HCT116 (cell line): ENCODE data around the gene GPR61. TPM values are rescaled to one million over a fixed set of nuclear protein-coding genes. Genes with fewer than 3 reads are reported as not detected.

Source experiments
- ATAC-seq: fragments of 200-7000 bp; cut with Tn5 transposase; 2 replicates; pipeline ENCODE4 v1.9.1; 2020; ENCODE audit warnings: mild to moderate bottlenecking, moderate library complexity
- BruUV-seq: library from RNA; stranded (reverse); fragments of 400-500 nt; replicated peaks from 2 replicates; lab custom pipeline; 2021; lab: Mats Ljungman, UMichigan
- CTCF ChIA-PET: fragments of 300-600 bp; sonication (Branson Sonifier 250); formaldehyde crosslinking; loops from one replicate; lab custom pipeline; 2021; ENCODE audit warnings: antibody characterized with exemption; lab: Charles Lee
- POLR2A ChIA-PET: fragments of 300-600, 350-600 bp; sonication (Branson Sonifier 250); formaldehyde crosslinking; loops from one replicate; lab custom pipeline; 2021; ENCODE audit warnings: antibody characterized with exemption; lab: Charles Lee
- RAD21 ChIA-PET, 2 experiments: fragments of 300-600 bp; sonication (Branson Sonifier 250); formaldehyde crosslinking; loops; one replicate each; lab custom pipeline; 2023; ENCODE audit warnings: low total read pairs in 2 of 2; ENCODE audit not compliant: uncharacterized antibody in 2 of 2, unreplicated experiment in 2 of 2, low non-redundant PET in 1 of 2; lab: Charles Lee
- DNase-seq: peaks from one replicate; pipeline ENCODE4 v3.0.0-alpha.2; 2010; ENCODE audit warnings: low read depth, low spot score
- H2AFZ ChIP-seq: fragments of 200-600 bp; shearing (Covaris generic), sonication (generic); 2 replicates; pipeline ENCODE4 v1.6.1; 2017; ENCODE audit warnings: low read depth, mixed run types, mixed read lengths, antibody characterized with exemption, low read length; ENCODE audit not compliant: poor library complexity, severe bottlenecking
- H3K27ac ChIP-seq: 2 replicates; pipeline ENCODE4 v1.5.1; 2012; ENCODE audit warnings: low read depth, low read length
- H3K27me3 ChIP-seq: fragments of 200-600 bp; sonication (generic); 2 replicates; pipeline ENCODE4 v1.6.1; 2016; ENCODE audit warnings: mixed run types, low read length, mixed read lengths; ENCODE audit not compliant: insufficient read depth
- H3K36me3 ChIP-seq, 2 experiments: fragments of 200-500 bp in 1 of 2; fragments of 200-600 bp in 1 of 2; sonication (Bioruptor generic) in 1 of 2; sonication (generic) in 1 of 2; 2 replicates each; pipeline versions ENCODE4 v1.5.1 to v1.6.1; 2014 to 2016; ENCODE audit warnings: low read length in 2 of 2, inconsistent platforms in 1 of 2, mixed read lengths in 1 of 2, mixed run types in 1 of 2; ENCODE audit not compliant: insufficient read depth in 2 of 2, control insufficient read depth in 1 of 2
- H3K4me1 ChIP-seq, 2 experiments: fragments of 200-600 bp in 1 of 2; sonication (generic) in 1 of 2; 2 replicates each; pipeline versions ENCODE4 v1.5.1 to v1.6.1; 2012 to 2017; ENCODE audit warnings: low read length in 2 of 2, inconsistent platforms in 1 of 2, mild to moderate bottlenecking in 1 of 2, mixed read lengths in 1 of 2, mixed run types in 1 of 2, moderate library complexity in 1 of 2; ENCODE audit not compliant: insufficient read depth in 2 of 2, control insufficient read depth in 1 of 2
- H3K4me2 ChIP-seq: fragments of 200-600 bp; sonication (generic); 2 replicates; pipeline ENCODE4 v1.6.1; 2017; ENCODE audit warnings: mixed run types, low read length, mixed read lengths
- H3K4me3 ChIP-seq, 2 experiments: fragments of 200-600 bp in 1 of 2; sonication (generic) in 1 of 2; replicated peaks in 1 of 2; 2 replicates each; pipeline ENCODE4 v1.5.1; 2011 to 2016; ENCODE audit warnings: low read length in 2 of 2, control low read depth in 1 of 2, low read depth in 1 of 2, mild to moderate bottlenecking in 1 of 2, mixed read lengths in 1 of 2, mixed run types in 1 of 2
- H3K79me2 ChIP-seq: fragments of 200-600 bp; sonication (generic); 2 replicates; pipeline ENCODE4 v1.6.1; 2017; ENCODE audit warnings: mild to moderate bottlenecking, mixed run types, low read length, moderate library complexity, mixed read lengths; ENCODE audit not compliant: insufficient read depth
- H3K9ac ChIP-seq: fragments of 200-600 bp; sonication (generic); 2 replicates; pipeline ENCODE4 v1.6.1; 2016; ENCODE audit warnings: low read length, mixed read lengths
- H3K9me2 ChIP-seq: fragments of 200-600 bp; sonication (generic), shearing (Covaris generic); 2 replicates; pipeline ENCODE4 v1.6.1; 2017; ENCODE audit warnings: mixed run types, mild to moderate bottlenecking, moderate library complexity; ENCODE audit not compliant: insufficient read depth
- H3K9me3 ChIP-seq, 2 experiments: fragments of 200-500 bp in 1 of 2; fragments of 200-600 bp in 1 of 2; sonication (Bioruptor generic) in 1 of 2; sonication (generic) in 1 of 2; 2 replicates each; pipeline ENCODE4 v1.6.1; 2014 to 2017; ENCODE audit warnings: low read length in 2 of 2, mixed read lengths in 2 of 2, inconsistent platforms in 1 of 2, low read depth in 1 of 2, mild to moderate bottlenecking in 1 of 2, mixed run types in 1 of 2, moderate library complexity in 1 of 2; ENCODE audit not compliant: control insufficient read depth in 1 of 2, insufficient read depth in 1 of 2
- H4K20me1 ChIP-seq: fragments of 200-600 bp; sonication (generic), shearing (Covaris generic); 2 replicates; pipeline ENCODE4 v1.6.1; 2017; ENCODE audit warnings: mixed run types, mild to moderate bottlenecking, moderate library complexity; ENCODE audit not compliant: insufficient read depth
- EZH2 ChIP-seq: fragments of 200-600 bp; sonication (generic); IDR thresholded peaks from 2 replicates; pipeline ENCODE4 v1.6.1; 2017; ENCODE audit warnings: antibody characterized with exemption, mixed run types
- FOSL1 ChIP-seq: IDR thresholded peaks from 2 replicates; pipeline ENCODE4 v1.6.1; 2012; ENCODE audit warnings: low read depth
- POLR2A ChIP-seq: IDR thresholded peaks from 2 replicates; pipeline ENCODE4 v1.7.0; 2011; ENCODE audit warnings: borderline replicate concordance; ENCODE audit not compliant: insufficient read depth, insufficient read length; ENCODE audit errors: extremely low read depth
- TCF7L2 ChIP-seq: IDR thresholded peaks from 2 replicates; pipeline ENCODE4 v1.7.0; 2011; ENCODE audit warnings: borderline replicate concordance, inconsistent platforms; ENCODE audit not compliant: insufficient read depth, insufficient read length; ENCODE audit errors: extremely low read depth
- intact Hi-C: fragments of 100-400 bp; cut with micrococcal nuclease; formaldehyde crosslinking; loops from 2 replicates; pipeline ENCODE4 v1.10.0; 2022
- total RNA-seq: library from RNA; stranded (reverse); gene quantifications from one replicate; pipeline ENCODE4 v1.2.1, GENCODE V29; 2021; ENCODE audit not compliant: unreplicated experiment
- TF ChIP-seq, protein P1 (sequence below), 3 experiments: fragments of 200-600 bp in 1 of 3; sonication (generic) in 1 of 3; IDR thresholded peaks in 2 of 3; conservative IDR thresholded peaks in 1 of 3; 2 replicates each; pipeline ENCODE4 v1.5.1; 2012 to 2017; ENCODE audit warnings: low read depth in 2 of 3, low read length in 2 of 3, antibody characterized with exemption in 1 of 3, borderline replicate concordance in 1 of 3, control low read depth in 1 of 3, mild to moderate bottlenecking in 1 of 3, mixed read lengths in 1 of 3, mixed run types in 1 of 3, moderate library complexity in 1 of 3; ENCODE audit not compliant: insufficient read depth in 1 of 3
- TF ChIP-seq, protein P2 (sequence below): IDR thresholded peaks from 2 replicates; pipeline ENCODE4 v1.6.1; 2012

GPR61 gene
- total RNA-seq, 1 experiment from 2014 or later: not detected

DNA sequence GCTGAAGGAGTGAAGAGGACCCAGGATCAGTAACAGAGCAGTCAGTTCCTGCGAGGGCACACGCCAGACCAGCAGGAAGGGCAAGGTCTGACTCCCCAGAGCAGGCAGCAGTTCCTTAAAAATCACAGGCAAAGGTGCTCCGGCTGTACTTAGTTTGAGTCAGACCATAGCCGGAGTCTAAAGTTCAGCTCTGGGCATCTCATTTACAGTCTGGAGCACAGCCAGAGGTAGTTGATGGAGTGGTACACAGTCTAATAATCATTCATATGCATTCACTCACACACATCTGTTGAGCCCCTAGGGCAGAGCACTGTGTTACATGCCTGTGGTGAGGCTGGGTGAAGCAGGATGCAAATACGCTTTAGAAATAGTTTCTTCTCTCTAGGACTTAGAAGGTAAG lies 22.8 kb upstream of the GPR61 start (continued):
- TF ChIP-seq EZH2: no peak
- TF ChIP-seq, protein P1, sequence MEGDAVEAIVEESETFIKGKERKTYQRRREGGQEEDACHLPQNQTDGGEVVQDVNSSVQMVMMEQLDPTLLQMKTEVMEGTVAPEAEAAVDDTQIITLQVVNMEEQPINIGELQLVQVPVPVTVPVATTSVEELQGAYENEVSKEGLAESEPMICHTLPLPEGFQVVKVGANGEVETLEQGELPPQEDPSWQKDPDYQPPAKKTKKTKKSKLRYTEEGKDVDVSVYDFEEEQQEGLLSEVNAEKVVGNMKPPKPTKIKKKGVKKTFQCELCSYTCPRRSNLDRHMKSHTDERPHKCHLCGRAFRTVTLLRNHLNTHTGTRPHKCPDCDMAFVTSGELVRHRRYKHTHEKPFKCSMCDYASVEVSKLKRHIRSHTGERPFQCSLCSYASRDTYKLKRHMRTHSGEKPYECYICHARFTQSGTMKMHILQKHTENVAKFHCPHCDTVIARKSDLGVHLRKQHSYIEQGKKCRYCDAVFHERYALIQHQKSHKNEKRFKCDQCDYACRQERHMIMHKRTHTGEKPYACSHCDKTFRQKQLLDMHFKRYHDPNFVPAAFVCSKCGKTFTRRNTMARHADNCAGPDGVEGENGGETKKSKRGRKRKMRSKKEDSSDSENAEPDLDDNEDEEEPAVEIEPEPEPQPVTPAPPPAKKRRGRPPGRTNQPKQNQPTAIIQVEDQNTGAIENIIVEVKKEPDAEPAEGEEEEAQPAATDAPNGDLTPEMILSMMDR (IDR thresholded peaks at IDR 0.05 in 2 of 3, conservative IDR thresholded peaks at IDR 0.05 in 1 of 3; ENCODE audit: borderline replicate concordance in 1 of 3, insufficient read depth in 1 of 3, low read depth in 2 of 3, low read length in 2 of 3): no peak
- TF ChIP-seq, all 23 proteins: peak for 0

DNA sequence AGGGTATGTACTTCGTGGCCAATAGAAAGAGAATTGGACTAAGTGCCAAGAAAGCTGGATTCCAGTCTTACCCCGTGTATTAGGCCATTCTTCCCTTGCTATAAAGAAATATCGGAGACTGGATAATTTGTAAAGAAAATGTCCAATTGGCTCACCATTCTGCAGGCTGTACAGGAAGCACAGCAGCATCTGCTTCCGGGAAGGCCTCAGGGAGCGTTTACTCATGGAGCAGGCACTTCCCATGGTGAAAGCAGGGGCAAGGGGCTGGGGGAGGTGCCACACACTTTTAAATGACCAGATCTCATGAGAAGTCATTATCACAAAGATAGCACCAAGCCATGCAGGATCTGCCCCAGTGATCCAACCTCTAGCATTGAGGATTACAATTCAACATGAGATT lies 22.3 kb upstream of the GPR61 start:
- Histone ChIP-seq H3K36me3 (no peaks in the 10 kb centered on the region), H3K27me3 (no peaks in the 10 kb centered on the region; the same call in 1 of the 2 replicates), H3K9me2 (no peaks in the 10 kb centered on the region), H4K20me1 (no peaks in the 10 kb centered on the region), H3K79me2 (no peaks in the 10 kb centered on the region), H3K27ac (no peak overlapping the region), H3K9me3 (no peaks in the 10 kb centered on the region), H3K9ac (no peak overlapping the region), H3K4me3 (no peak overlapping the region), H3K4me2 (no peak overlapping the region), H2AFZ (no peak overlapping the region), H3K4me1 (peaks cover 6 to 7% of the 10 kb centered on the region in 2 experiments; a peak in 2 of 4 replicates)
- ChIA-PET POLR2A (no interaction called here), CTCF (no interaction called here), RAD21 (no interaction called here)
- no TSS peak for BruUV-seq
- DNase-seq (no peak), ATAC-seq (no peak)
- intact Hi-C loops: no loop called here
- TF ChIP-seq FOSL1 (no peak), POLR2A (no peak), TCF7L2 (no peak)
- TF ChIP-seq, protein P2, sequence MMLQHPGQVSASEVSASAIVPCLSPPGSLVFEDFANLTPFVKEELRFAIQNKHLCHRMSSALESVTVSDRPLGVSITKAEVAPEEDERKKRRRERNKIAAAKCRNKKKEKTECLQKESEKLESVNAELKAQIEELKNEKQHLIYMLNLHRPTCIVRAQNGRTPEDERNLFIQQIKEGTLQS: no peak
